BLaER1 treated with 17β-estradiol and CSF1 and Interleukin-3, amounts not matched to agents 10 nM and 100 nM (cell line): Measurements from ENCODE around the gene TFIP11.

Experiments
- H3K27ac ChIP-seq, 11 experiments: shearing (Covaris generic); formaldehyde crosslinking; 2 replicates each; pipeline ENCODE4 v1.8.1; 2022
- H3K27me3 ChIP-seq, 11 experiments: shearing (Covaris generic); formaldehyde crosslinking; 2 replicates each; pipeline ENCODE4 v1.8.1; 2022
- H3K36me3 ChIP-seq, 11 experiments: shearing (Covaris generic); formaldehyde crosslinking; 2 replicates each; pipeline ENCODE4 v1.8.1; 2022
- H3K4me1 ChIP-seq, 10 experiments: shearing (Covaris generic); formaldehyde crosslinking; 2 replicates each; pipeline ENCODE4 v1.8.1; 2022
- H3K4me2 ChIP-seq, 11 experiments: shearing (Covaris generic); formaldehyde crosslinking; 2 replicates each; pipeline ENCODE4 v1.8.1; 2022
- H3K4me3 ChIP-seq, 10 experiments: shearing (Covaris generic); formaldehyde crosslinking; 2 replicates each; pipeline ENCODE4 v1.8.1; 2022
- H3K9ac ChIP-seq, 11 experiments: shearing (Covaris generic); formaldehyde crosslinking; 2 replicates each; pipeline ENCODE4 v1.8.1; 2022
- H3K9me3 ChIP-seq, 11 experiments: shearing (Covaris generic); formaldehyde crosslinking; replicated peaks in 1 of 11; 2 replicates each; pipeline ENCODE4 v1.8.1; 2022
- H4K20me1 ChIP-seq, 11 experiments: shearing (Covaris generic); formaldehyde crosslinking; 2 replicates each; pipeline ENCODE4 v1.8.1; 2022
- Cebpa-rat ChIP-seq, 11 experiments: shearing (Covaris generic); IDR thresholded peaks; 2 replicates each; pipeline ENCODE4 v1.8.1; 2022

TFIP11 gene

DNA sequence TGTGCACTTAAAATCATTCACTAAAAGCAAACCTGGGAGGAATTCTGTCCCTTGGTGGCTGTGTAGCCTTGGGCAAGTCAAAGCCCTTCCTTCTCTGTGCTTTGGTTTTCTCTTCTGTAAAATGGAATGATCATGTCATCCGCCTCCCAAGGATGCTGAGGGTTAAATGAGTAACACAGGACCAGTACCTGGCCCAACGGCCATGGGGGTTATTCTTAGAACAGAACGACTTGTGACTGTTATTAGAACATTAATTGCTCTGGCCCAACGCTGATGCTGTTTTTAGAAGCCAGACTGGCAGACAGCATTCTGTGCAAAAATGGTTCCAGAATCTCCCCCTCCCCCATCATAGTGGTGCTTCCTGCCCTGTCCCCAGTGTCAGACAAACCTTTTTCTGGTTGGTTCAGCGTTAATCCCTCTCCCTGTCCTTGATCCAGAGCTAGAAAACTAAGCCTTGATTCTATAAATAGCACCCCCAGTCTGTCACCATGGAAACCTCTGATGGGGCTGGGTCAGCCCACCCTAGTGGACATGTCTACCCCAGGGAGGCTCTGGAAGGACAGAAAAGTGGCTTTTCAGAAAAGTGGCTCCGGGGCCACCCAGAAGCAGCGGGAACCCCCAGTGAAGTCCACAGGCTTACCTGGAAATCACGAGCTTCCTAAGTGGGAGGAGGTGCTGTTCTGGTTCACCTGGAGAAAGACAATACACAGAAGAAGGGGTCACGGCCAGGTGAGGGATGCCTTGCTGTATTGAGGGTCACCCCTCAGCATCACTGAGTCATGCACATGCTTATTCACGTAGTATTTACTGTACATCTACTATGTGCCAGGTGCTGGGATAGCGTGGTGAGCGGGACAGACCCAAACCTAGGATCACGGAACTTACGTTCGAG is 15.5 kb upstream of the TFIP11 start:
- Histone ChIP-seq H3K36me3 (peaks cover 87 to 100% (median 97%) of the 10 kb centered on the region in 11 experiments), H3K4me1 (peaks cover 0 to 24% (median 16%) of the 10 kb centered on the region in 10 experiments; a peak in 16 of 20 replicates), H3K9ac (peak overlapping the region in 1 of 11 experiments; percentile 0; a peak in 1 of 22 replicates), H4K20me1 (no peaks in the 10 kb centered on the region), H3K9me3 (no peaks in the 10 kb centered on the region), H3K27me3 (no peaks in the 10 kb centered on the region), H3K4me3 (no peak overlapping the region), H3K27ac (no peak overlapping the region; a peak in 1 of 22 replicates), H3K4me2 (peak overlapping the region in 7 of 11 experiments; percentile 14 to 50 (median 43); a peak in 12 of 22 replicates)
- no peak for TF ChIP-seq Cebpa-rat (IDR thresholded peaks at IDR 0.05)

DNA sequence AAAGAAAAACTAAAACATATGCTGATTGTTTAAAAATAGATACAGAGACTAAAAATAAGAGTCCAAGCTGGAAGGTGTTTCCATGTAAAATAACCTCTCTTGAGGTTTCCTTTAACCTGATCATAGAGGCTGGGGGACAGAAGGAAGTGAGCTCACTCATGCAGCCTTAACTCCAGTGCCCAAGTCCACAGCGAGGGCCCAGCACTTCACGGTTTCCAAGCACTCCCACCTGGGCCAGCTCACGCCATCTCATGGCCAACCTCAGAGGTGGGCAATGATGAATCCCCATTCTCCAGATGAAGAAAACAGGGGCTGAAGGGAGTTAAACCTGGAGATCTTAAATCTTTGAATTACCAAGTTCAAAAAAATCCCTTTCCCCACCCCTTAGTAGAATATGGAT is 14.9 kb upstream of the TFIP11 start:
- peaks cover 80 to 100% (median 96%) of the 10 kb centered on the region in 11 experiments for H3K36me3 ChIP-seq

DNA sequence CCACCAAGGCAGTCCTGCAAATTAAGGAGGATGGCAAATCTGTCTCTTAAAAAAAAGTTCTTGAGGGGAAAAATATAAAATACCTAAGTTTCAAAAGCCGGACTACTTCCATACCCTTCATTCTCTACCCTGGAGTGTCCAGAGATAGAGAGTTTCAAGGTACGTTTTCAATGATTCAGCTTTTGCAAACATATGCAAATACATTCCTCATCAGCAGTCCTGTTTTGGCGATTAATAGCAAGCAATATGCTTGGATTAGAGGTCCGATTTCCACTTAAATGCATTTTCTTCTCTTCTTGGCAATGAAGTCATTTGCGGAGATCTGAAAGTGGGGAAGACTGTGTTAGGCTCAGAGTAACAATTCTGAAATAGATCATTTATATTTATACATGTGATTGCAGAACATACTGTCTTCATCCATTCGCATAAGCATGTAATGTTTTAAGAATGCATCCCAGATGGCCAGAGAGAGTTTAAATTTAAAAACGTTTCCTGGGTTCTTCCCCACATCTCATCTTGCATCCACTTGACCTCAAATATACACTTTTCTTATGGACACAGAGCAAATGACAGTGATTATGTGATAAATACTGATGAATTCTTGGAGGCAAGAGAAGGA is 13.8 kb upstream of the TFIP11 start:
- 0 out of 22 replicates have a peak overlapping the region, but pooled peaks of 1 of the 11 experiments have one; percentile 2 for H3K9ac ChIP-seq
- H3K4me3 ChIP-seq: no peak overlapping the region
- H3K4me2 ChIP-seq: no peak overlapping the region
- no peaks in the 10 kb centered on the region for H3K9me3 ChIP-seq
- peaks cover 0 to 24% (median 16%) of the 10 kb centered on the region in 10 experiments; a peak in 16 of 20 replicates for H3K4me1 ChIP-seq
- no peaks in the 10 kb centered on the region for H4K20me1 ChIP-seq
- TF ChIP-seq Cebpa-rat (IDR thresholded peaks at IDR 0.05): no peak
- peaks cover 69 to 99% (median 89%) of the 10 kb centered on the region in 11 experiments for H3K36me3 ChIP-seq
- no peak overlapping the region for H3K27ac ChIP-seq
- no peaks in the 10 kb centered on the region for H3K27me3 ChIP-seq

More for the DNA sequence above, 14.9 kb upstream of the TFIP11 start:
- peak overlapping the region in 1 of 11 experiments; percentile 3; a peak in 1 of 22 replicates for H3K27ac ChIP-seq
- peak overlapping the region in 1 of 11 experiments; percentile 2; a peak in 2 of 22 replicates for H3K9ac ChIP-seq
- no peaks in the 10 kb centered on the region for H3K27me3 ChIP-seq
- TF ChIP-seq Cebpa-rat (IDR thresholded peaks at IDR 0.05): no peak
- no peaks in the 10 kb centered on the region for H3K9me3 ChIP-seq
- H3K4me1 ChIP-seq: peaks cover 0 to 24% (median 16%) of the 10 kb centered on the region in 10 experiments; a peak in 16 of 20 replicates
- H3K4me3 ChIP-seq: no peak overlapping the region
- H4K20me1 ChIP-seq: no peaks in the 10 kb centered on the region
- H3K4me2 ChIP-seq: peak overlapping the region in 7 of 11 experiments; percentile 14 to 50 (median 43); a peak in 9 of 22 replicates

DNA sequence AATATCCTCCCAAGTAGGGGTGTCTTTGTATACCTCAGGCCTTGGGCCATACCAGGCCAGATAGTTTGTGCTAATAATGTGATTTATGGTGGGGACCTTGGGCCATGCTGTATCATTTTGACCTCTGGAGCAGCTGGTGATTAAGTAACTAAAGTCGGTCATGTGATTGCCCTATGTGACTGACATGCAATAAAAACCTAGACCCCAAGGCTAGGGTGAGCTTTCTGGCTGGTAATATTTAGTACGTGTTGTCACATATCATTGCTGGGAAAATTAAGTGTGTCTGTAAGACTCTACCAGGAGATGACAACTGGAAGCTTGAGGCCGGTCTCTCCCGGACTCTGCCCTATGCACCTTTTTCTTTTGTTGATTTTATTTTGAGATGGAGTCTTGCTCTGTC is 12.6 kb upstream of the TFIP11 start:
- Histone ChIP-seq H3K27ac (no peak overlapping the region), H3K36me3 (peaks cover 57 to 88% (median 77%) of the 10 kb centered on the region in 11 experiments)

DNA sequence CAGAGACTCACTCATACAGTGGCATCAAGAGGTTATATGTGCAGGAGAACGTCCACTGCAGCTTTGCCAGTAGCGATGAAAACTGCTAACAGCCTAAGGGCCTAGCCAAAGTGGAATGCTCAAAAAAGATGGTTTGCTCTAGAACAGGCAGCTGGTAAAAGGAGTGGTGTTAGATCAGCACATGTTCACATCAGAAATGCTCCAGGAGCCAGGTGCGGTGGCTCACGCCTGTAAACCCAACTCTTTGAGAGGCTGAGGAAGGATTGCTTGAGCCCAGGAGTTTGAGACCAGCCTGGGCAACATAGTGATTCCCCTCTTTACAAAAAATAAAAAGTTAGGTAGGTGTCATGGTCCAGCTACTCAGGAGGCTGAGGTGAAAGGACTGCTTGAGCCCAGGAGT is 10.3 kb upstream of the TFIP11 start:
- Histone ChIP-seq H3K4me2 (no peak overlapping the region), H3K27ac (no peak overlapping the region), H3K4me3 (no peak overlapping the region), H3K4me1 (peaks cover 0 to 10% (median 6%) of the 10 kb centered on the region in 10 experiments; a peak in 13 of 20 replicates), H3K9ac (no peak overlapping the region), H3K36me3 (peaks cover 38 to 65% (median 56%) of the 10 kb centered on the region in 11 experiments), H3K27me3 (no peaks in the 10 kb centered on the region), H3K9me3 (no peaks in the 10 kb centered on the region), H4K20me1 (no peaks in the 10 kb centered on the region)
- TF ChIP-seq Cebpa-rat (IDR thresholded peaks at IDR 0.05): no peak

More for the DNA sequence above, 12.6 kb upstream of the TFIP11 start:
- no peaks in the 10 kb centered on the region for H3K27me3 ChIP-seq
- H3K4me3 ChIP-seq: no peak overlapping the region
- TF ChIP-seq Cebpa-rat (IDR thresholded peaks at IDR 0.05): no peak
- no peaks in the 10 kb centered on the region for H3K9me3 ChIP-seq
- H3K4me1 ChIP-seq: peaks cover 0 to 24% (median 16%) of the 10 kb centered on the region in 10 experiments; a peak in 16 of 20 replicates
- H3K4me2 ChIP-seq: no peak overlapping the region
- no peaks in the 10 kb centered on the region for H4K20me1 ChIP-seq
- H3K9ac ChIP-seq: no peak overlapping the region

DNA sequence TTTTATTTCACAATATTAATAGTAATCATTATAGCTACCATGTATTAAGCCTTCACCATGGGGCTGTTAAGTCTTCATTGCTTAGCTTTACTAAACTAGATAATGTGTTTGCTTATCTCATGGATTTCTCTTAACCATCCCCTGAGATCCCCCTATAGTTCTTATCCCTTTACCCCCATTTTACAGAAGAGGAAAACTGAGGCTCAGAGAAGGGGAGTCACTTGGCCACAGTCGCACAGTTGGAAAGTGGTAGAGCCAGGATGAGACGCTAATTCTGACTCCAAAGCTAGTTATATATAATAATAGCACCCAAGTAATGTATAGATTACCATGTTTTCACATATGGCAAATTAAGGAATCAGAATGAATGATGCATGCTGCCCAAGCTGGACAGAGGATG is 9.7 kb upstream of the TFIP11 start:
- H3K9ac ChIP-seq: no peak overlapping the region
- no peak overlapping the region for H3K4me2 ChIP-seq
- peaks cover 33 to 60% (median 50%) of the 10 kb centered on the region in 11 experiments for H3K36me3 ChIP-seq
- H3K27me3 ChIP-seq: no peaks in the 10 kb centered on the region
- TF ChIP-seq Cebpa-rat (IDR thresholded peaks at IDR 0.05): no peak
- H3K4me3 ChIP-seq: no peak overlapping the region
- H4K20me1 ChIP-seq: no peaks in the 10 kb centered on the region
- no peak overlapping the region for H3K27ac ChIP-seq
- peaks cover 0 to 4% (median under 1%) of the 10 kb centered on the region in 10 experiments; a peak in 10 of 20 replicates for H3K4me1 ChIP-seq
- no peaks in the 10 kb centered on the region for H3K9me3 ChIP-seq

DNA sequence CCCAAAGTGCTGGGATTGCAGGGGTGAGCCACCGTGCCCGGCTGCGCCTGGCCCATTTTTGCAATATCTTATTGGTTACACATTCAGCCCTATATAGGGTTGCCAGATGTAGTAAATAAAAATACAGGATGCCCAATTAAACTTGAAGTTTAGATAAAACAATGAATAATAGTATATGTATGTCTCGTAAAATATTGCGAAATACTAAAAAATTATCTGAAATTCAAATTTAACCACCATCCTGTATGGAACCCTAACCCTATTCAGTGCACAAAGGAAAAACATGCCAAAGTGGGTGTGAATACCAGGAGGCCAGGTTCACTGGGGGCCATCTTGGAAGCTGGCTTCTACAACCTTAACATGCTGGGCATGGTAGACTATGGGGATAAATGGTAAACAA is 5.2 kb upstream of the TFIP11 start:
- peak in 10 of 11 experiments; percentile 35 to 95 (median 73); a peak in 18 of 22 replicates for TF ChIP-seq Cebpa-rat (IDR thresholded peaks at IDR 0.05)
- Histone ChIP-seq H3K4me1 (peaks cover 16 to 20% (median 17%) of the 10 kb centered on the region in 10 experiments), H3K27ac (no peak overlapping the region), H3K4me2 (no peak overlapping the region), H3K9me3 (no peaks in the 10 kb centered on the region), H3K27me3 (no peaks in the 10 kb centered on the region), H3K4me3 (no peak overlapping the region), H4K20me1 (no peaks in the 10 kb centered on the region), H3K9ac (no peak overlapping the region), H3K36me3 (peaks cover 0 to 14% (median 7%) of the 10 kb centered on the region in 11 experiments; a peak in 10 of 22 replicates)

DNA sequence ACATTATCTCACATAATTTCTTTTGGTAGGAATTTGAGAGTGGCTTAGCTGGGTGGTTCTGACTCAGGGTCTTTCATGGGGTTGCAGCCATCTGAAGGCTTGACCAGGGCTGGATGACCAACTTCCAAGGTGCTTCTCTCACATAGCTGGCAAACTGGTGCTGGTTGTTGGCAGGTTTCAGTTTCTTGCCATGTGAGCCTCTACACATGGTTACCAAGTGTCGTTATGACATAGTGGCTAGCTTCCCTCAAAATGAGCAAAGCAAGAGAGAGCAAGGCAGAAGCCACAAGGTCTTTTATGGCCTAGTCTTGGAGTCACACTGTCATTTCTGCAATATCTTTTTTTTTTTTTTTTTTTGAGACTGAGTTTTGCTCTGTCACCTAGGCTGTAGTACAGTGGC is 4.2 kb upstream of the TFIP11 start:
- no peak overlapping the region for H3K9ac ChIP-seq
- no peak for TF ChIP-seq Cebpa-rat (IDR thresholded peaks at IDR 0.05)
- H3K9me3 ChIP-seq: no peaks in the 10 kb centered on the region
- H3K36me3 ChIP-seq: peaks cover 0 to 5% (median 0%) of the 10 kb centered on the region in 11 experiments; a peak in 3 of 22 replicates
- no peak overlapping the region for H3K4me3 ChIP-seq
- H3K27me3 ChIP-seq: no peaks in the 10 kb centered on the region
- H3K4me2 ChIP-seq: no peak overlapping the region
- peaks cover 0 to 4% (median 0%) of the 10 kb centered on the region in 11 experiments; a peak in 4 of 22 replicates for H4K20me1 ChIP-seq
- H3K27ac ChIP-seq: no peak overlapping the region
- peaks cover 18 to 23% (median 21%) of the 10 kb centered on the region in 10 experiments for H3K4me1 ChIP-seq

DNA sequence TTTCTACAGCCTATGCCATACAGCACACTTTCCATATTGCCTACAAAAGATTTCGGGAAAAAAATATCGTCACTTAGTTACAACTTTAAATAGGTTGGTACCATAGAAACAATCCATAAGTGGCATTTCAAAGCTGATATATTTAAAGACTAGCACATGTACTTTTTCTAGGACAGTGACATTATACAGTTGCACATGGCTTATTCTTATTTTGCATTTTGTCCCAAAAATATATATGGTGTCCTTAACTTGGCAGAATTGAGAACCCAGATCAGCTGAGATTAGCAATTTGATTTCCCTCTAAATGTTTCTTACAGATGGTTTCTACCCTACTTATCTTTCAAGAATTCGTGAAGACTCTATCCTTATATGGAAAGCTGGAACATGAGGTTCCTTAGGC is 3.7 kb upstream of the TFIP11 start:
- Histone ChIP-seq H4K20me1 (peaks cover 0 to 10% (median 0%) of the 10 kb centered on the region in 11 experiments; a peak in 4 of 22 replicates), H3K4me1 (peaks cover 24 to 28% (median 26%) of the 10 kb centered on the region in 10 experiments), H3K4me3 (no peak overlapping the region), H3K9me3 (no peaks in the 10 kb centered on the region), H3K9ac (no peak overlapping the region), H3K27ac (no peak overlapping the region), H3K4me2 (no peak overlapping the region), H3K27me3 (no peaks in the 10 kb centered on the region), H3K36me3 (peaks cover 0 to 4% (median 0%) of the 10 kb centered on the region in 11 experiments; a peak in 4 of 22 replicates)
- TF ChIP-seq Cebpa-rat (IDR thresholded peaks at IDR 0.05): no peak
